Esophagus muscularis mucosa (tissue), 3 donors: Measurements from ENCODE around the gene SEPTIN8.

Experiments
- POLR2A ChIP-seq: fragments of 450-650 bp; IDR thresholded peaks from one replicate; pipeline ENCODE4 v1.6.1; 2017; ENCODE audit warnings: antibody characterized with exemption, moderate library complexity, mild to moderate bottlenecking, low read depth
- POLR2AphosphoS5 ChIP-seq, 2 donors: sonication (generic); formaldehyde crosslinking; IDR thresholded peaks; one replicate each; pipeline ENCODE4 v1.6.1; 2017; ENCODE audit warnings: antibody characterized with exemption in 2 of 2
- TF ChIP-seq, protein P1 (sequence below), 3 experiments: fragments of 200-600 bp in 2 of 3; fragments of 450-650 bp in 1 of 3; sonication (generic) in 2 of 3; IDR thresholded peaks; one replicate each; pipeline ENCODE4 v1.5.1; 2017 to 2019; ENCODE audit warnings: antibody characterized with exemption in 3 of 3, mild to moderate bottlenecking in 2 of 3, moderate library complexity in 1 of 3

DNA sequence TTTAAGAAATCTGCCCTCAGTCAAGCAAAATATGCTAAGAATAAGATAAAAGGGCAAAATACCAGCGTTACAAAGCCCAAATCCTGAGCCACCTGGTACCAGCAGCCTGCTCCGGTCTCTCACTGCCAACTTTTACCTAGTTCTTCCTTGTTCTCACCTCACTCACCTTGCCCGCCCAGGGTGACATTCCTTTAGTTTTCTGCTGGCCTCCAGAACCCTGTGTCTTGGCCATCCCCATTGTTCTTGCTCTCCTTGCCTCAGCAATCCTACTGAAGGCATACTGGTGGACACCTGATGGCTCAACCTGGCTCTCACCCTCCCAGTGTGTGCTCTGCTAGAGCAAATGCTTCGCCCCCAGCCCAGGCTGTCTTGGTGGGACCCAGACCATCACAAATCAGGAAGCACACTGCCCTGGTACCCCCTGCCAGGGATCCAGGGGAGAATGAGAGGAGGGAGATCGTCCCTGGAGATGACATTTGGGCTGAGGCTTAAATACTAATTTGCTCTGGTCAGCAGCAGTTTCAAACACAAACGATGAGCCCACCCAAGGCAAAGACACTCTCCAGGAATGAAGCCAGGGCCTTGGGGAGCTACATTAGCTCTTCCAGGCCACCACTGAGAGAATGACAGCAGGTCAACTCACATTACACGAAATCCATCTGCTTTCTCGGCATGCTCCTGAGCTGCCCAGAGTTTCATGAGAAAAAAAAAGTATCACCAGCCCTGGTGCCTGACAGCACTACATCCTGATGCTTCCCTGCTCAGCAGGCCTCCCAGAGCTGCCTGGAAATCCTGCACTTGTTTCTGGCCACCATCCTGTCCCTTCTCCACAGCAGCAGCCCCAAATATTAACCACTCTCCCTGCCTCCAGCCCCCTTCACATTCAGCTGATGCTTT, 12.2 kb upstream of the SEPTIN8 start:
- TF ChIP-seq POLR2AphosphoS5 (IDR thresholded peaks at IDR 0.05), result no peak
- TF ChIP-seq POLR2A, result no peak
- TF ChIP-seq, protein P1, sequence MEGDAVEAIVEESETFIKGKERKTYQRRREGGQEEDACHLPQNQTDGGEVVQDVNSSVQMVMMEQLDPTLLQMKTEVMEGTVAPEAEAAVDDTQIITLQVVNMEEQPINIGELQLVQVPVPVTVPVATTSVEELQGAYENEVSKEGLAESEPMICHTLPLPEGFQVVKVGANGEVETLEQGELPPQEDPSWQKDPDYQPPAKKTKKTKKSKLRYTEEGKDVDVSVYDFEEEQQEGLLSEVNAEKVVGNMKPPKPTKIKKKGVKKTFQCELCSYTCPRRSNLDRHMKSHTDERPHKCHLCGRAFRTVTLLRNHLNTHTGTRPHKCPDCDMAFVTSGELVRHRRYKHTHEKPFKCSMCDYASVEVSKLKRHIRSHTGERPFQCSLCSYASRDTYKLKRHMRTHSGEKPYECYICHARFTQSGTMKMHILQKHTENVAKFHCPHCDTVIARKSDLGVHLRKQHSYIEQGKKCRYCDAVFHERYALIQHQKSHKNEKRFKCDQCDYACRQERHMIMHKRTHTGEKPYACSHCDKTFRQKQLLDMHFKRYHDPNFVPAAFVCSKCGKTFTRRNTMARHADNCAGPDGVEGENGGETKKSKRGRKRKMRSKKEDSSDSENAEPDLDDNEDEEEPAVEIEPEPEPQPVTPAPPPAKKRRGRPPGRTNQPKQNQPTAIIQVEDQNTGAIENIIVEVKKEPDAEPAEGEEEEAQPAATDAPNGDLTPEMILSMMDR (IDR thresholded peaks at IDR 0.05), result no peak
